Measurements from ENCODE around the gene TOX4.
"Not testable (repeated sequence)": the region's sequence is repeated elsewhere in the genome, so short reads cannot be mapped to it uniquely, and the experiment has no call there.

TOX4 gene

DNA sequence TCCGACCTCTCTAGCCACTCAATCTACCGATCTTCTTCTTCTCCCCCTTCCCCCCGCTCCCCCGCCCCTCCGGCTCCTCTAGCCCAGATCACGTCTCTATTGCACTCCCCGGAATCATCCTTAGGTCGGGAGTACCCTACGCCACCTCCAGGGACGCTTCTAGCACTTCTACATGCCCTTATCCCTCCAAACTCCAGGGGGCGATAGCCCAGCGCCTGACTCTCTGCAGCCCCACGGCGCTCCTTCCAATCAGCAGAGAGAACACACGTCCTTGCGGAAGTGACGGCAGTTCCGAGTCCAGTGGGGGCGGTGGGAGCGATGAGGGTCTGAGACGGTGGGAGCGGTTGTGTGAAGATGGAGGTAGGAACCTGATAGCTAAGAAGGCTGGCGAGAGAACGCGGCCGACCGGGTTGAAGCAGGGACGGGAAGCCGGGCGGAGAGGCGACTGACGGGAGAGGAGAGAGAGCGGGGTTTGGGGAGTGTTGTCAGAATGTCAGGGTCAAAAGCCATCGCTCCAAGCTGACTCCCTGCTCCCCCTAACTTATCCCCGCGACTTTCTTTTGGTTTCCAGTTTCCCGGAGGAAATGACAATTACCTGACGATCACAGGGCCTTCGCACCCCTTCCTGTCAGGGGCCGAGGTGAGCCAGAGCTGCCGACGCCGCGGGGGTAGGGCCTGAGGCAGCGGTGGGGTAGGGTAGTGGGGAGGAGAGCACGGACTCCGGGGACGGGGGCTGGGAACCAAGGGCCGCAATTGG lies at the start of gene TOX4, which contains the start of gene RAB2B:
TSS of gene TOX4 (plus strand) at position 271 of the 757 bp plus-strand sequence. CDS start at position 355, 84 bp downstream.
TSS of gene RAB2B (minus strand) at position 35 of the 757 bp plus-strand sequence. CDS start 87 bp downstream, outside the sequence.
- DNase-seq = peak; percentile 91
- no peaks in the 10 kb centered on the region for H3K27me3 Mint-ChIP-seq
- H3K27ac Mint-ChIP-seq = peak within 1 kb of the TSS; percentile 99
- no peaks in the 10 kb centered on the region for H3K9me3 Mint-ChIP-seq
- peaks cover 64% of the 10 kb centered on the region for H3K36me3 Mint-ChIP-seq (ENCODE audit: low read depth)
- H3K4me1 Mint-ChIP-seq (ENCODE audit: low read depth) = peaks cover 41% of the 10 kb centered on the region
- peak within 1 kb of the TSS; percentile 100 for H3K4me3 Mint-ChIP-seq

DNA sequence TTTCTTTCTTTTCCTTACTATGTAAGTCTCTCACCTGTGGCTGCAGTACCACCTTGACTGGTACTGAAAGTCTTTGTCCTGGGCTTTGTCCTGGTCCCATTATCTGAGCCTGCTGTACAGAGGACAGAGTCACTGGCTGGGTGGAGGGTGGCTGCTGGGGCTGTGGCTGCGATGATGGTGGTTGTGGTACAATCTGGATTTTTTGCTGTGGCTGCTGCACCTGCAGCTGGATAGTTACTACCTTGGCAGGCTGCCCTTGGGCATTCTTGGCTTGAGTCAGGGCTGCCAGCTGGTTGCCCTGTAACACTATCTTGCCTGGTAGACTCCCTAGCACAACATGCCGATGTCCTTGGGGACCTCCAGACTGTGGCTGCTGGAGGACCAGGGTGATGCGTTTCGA lies 48.1 kb upstream of the TOX4 start:
- no peak overlapping the region for H3K4me3 Mint-ChIP-seq
- DNase-seq = no peak
- H3K36me3 Mint-ChIP-seq (ENCODE audit: low read depth) = peaks cover 89% of the 10 kb centered on the region
- H3K27ac Mint-ChIP-seq = no peak overlapping the region
- no peaks in the 10 kb centered on the region for H3K9me3 Mint-ChIP-seq
- H3K4me1 Mint-ChIP-seq (ENCODE audit: low read depth) = peaks cover 17% of the 10 kb centered on the region
- no peaks in the 10 kb centered on the region for H3K27me3 Mint-ChIP-seq

DNA sequence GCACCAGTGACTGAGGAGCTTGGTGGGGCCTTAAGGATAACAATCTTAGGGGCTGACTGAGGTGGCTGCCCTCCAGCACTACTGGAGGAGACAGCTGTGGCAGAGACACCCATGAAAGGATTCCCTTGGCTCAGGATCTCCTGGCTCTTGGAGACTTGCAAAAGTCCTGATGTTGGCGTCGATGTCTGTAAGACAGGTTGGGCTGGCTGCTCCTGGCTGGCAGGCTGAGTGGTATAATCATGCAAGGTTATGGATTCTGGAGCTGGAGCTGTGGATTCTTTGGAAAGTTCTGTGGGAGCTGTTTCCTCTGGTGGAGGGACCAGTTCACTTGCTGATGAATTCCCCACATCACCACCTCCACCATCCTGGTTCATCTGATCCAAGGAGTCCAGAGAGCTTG lies 45.9 kb upstream of the TOX4 start:
- Mint-ChIP-seq H3K9me3 (no peaks in the 10 kb centered on the region), H3K4me3 (no peak overlapping the region), H3K36me3 (ENCODE audit: low read depth) (peaks cover 83% of the 10 kb centered on the region), H3K27ac (peak overlapping the region; percentile 56), H3K4me1 (ENCODE audit: low read depth) (peaks cover 38% of the 10 kb centered on the region), H3K27me3 (no peaks in the 10 kb centered on the region)
- DNase-seq = no peak

DNA sequence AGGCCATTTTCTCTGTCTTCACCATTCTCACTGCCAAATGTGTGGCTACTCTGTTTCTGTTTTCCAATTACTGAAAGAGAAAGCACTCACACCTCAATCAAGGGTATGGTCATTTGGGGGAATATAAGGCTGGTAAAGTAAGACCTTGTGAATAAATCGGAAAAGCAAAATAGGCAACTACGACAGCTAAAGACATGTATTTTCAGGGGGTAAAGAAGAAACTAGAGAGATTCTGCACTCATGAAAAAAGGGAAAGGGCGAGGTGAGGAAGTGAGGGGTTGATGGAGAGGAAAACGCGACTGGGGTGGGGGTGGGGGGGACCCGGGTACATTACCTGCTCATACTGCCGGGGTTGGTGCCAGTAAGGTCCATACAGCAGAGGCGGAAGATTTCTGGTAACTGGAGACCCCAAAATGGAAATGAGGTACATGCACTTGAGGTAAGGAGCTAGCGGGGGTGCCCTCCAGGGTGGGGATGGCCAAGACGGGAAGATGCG lies 40.4 kb upstream of the TOX4 start:
- DNase-seq = no peak
- Mint-ChIP-seq H3K27me3 (no peaks in the 10 kb centered on the region), H3K9me3 (no peaks in the 10 kb centered on the region), H3K36me3 (ENCODE audit: low read depth) (peaks cover 48% of the 10 kb centered on the region), H3K4me3 (peak overlapping the region; percentile 89), H3K27ac (peak overlapping the region; percentile 88), H3K4me1 (ENCODE audit: low read depth) (peaks cover 64% of the 10 kb centered on the region)

DNA sequence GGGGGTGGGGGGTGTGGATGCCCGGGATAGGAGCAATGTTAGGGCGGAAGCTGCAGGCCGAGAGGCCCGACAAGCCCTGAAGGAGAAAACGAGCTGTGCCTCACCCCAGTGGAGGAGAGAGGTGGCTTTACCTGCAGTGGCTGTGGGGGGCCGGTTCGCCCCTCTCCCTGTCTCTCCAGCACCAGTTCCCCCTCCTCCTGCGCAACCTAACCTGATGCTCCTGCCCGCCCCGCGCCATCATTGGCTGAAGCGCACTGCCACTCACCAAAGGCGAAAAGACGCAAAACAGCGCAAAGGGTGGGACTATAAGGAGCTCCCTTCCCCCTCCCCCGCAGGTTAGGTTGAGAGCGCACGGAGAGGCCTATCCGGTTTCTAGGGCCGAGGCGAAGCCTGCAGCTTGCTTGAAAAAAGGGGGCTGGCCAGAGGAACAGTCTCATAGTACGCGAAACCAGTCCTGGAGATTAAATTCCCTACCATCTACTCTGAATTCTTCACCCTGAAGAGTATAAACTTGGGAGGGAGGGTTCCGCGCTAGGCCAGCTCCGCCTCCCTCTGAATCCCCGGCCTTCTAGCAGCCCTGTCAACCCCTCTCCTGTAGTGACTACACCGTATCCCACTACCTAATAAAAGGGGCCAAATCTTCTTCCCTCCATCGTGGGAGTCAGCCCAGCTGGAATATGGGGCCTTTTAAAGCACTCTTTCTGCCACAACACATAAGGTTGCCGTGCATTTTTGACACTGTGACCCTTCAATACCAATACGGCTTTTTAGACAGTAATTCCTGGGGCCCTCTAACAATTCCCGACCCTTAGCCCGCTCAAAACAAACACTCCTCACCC lies 39.7 kb upstream of the TOX4 start:
- Mint-ChIP-seq H3K4me3 (peak overlapping the region; percentile 89), H3K4me1 (ENCODE audit: low read depth) (peaks cover 65% of the 10 kb centered on the region), H3K9me3 (no peaks in the 10 kb centered on the region), H3K36me3 (ENCODE audit: low read depth) (peaks cover 47% of the 10 kb centered on the region), H3K27ac (peak overlapping the region; percentile 88), H3K27me3 (no peaks in the 10 kb centered on the region)
- peak; percentile 99 for DNase-seq

DNA sequence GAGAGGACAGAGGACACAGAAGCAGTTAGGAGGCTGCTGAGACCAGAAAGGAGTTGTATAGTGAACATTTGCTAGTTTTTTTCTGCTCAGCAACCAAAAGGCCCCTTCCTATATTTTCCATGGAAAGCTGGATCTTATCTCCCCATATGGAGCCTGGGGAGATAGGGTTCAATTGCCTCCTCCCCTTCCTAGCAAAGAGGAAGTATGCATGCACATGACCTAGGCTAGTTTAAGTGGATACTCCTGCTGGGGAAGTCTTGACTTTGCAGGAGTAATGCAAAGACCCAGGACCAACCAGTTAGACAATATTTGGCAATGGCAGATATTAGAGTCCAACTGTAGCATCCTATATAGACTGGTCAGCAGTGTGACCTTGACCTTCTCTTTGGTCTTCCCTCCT lies 36.1 kb upstream of the TOX4 start:
- Mint-ChIP-seq H3K27ac (peak overlapping the region; percentile 23), H3K27me3 (no peaks in the 10 kb centered on the region), H3K4me1 (ENCODE audit: low read depth) (peaks cover 49% of the 10 kb centered on the region), H3K4me3 (no peak overlapping the region), H3K36me3 (ENCODE audit: low read depth) (peaks cover 36% of the 10 kb centered on the region), H3K9me3 (no peaks in the 10 kb centered on the region)
- no peak for DNase-seq

DNA sequence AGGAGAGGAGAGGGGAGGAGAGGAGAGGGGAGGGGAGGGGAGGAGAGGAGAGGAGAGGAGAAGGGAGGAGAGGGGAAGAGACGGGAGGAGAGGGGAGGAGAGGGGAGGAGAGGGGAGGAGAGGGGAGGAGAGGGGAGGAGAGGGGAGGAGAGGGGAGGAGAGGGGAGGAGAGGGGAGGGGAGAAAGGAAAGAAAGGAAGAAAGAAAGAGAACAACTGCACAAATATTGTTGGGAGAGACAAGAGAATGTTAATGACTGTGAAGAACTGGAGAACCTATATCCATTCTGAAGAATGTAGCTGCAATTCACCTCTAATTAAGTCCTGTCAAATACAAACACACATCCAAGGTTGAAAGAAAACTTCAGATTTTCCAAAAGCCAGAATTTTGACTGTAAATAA lies 34.3 kb upstream of the TOX4 start:
- not testable (repeated sequence) for DNase-seq, H3K27me3 Mint-ChIP-seq, H3K27ac Mint-ChIP-seq, H3K9me3 Mint-ChIP-seq, H3K4me3 Mint-ChIP-seq
- peaks cover 41% of the 10 kb centered on the region for H3K36me3 Mint-ChIP-seq (ENCODE audit: low read depth)
- H3K4me1 Mint-ChIP-seq (ENCODE audit: low read depth) = peaks cover 48% of the 10 kb centered on the region

DNA sequence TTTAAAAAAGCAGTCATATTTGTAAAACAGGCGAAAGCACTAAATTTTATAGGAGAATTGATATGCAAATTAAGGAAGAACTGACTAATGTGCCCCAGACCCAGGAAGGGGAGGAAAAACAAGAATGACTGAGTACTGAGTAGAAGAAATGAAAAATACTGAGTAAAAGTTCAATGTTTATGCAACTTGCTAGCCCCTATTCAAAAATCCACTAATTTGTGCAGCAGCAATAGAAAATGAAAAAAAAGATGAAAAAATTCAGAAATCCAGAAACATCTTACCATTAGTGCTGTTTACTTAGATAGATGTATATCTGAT lies 27.1 kb upstream of the TOX4 start:
- Mint-ChIP-seq H3K27me3 (no peaks in the 10 kb centered on the region), H3K9me3 (no peaks in the 10 kb centered on the region), H3K27ac (peak overlapping the region; percentile 98), H3K4me3 (peak overlapping the region; percentile 48), H3K4me1 (ENCODE audit: low read depth) (peaks cover 68% of the 10 kb centered on the region), H3K36me3 (ENCODE audit: low read depth) (peaks cover 68% of the 10 kb centered on the region)
- no peak for DNase-seq

DNA sequence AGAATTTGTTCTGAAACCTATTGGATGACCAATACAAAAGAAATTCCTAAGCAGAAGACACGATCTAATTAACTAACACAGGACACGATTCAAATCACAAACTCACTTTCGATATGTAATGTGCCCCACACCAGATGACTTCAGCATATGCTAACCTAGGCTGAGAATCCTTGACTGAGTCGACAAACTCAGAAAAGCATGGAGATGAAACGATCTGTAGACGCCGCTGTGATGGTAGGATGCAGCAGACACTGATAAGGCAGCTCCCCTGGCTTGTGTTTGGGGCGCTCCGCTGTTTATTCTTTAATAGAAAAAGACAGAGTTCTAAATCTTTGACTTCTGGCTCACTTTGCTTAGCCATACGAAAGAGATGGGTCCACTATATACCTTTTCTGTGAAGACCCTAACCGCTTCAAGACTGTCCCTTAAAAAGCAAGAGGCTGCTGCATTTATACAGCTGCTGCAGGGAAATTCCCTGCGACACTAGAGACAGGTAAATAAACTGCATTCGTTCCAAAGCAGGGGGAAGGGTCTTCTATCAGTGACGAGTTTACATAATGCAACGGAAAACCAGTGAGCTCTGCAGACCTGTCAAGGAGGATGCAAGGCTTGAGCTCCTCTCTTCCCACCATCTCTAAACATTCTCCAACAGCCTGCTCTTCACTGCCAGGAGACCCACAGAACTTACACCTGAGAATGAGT lies 22.0 kb upstream of the TOX4 start:
- no peaks in the 10 kb centered on the region for H3K27me3 Mint-ChIP-seq
- peak overlapping the region; percentile 90 for H3K4me3 Mint-ChIP-seq
- peak overlapping the region; percentile 99 for H3K27ac Mint-ChIP-seq
- no peak for DNase-seq
- peaks cover 65% of the 10 kb centered on the region for H3K36me3 Mint-ChIP-seq (ENCODE audit: low read depth)
- no peaks in the 10 kb centered on the region for H3K9me3 Mint-ChIP-seq
- H3K4me1 Mint-ChIP-seq (ENCODE audit: low read depth) = peaks cover 47% of the 10 kb centered on the region

DNA sequence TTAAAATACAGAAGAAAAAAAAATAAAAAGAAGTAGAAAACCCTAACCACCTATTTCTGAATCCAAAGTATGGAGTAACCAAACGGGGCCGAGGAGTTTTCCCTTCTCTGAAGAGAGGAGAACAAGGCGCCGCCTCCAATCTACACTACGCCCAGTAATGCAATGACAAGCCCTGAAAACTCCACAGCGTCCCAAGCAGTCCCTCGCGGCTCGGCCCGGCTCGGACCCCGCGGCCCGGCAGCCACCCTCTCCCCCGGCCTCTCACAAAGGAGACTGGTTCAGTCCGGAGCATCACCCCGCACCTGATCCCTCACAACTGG lies 21.4 kb upstream of the TOX4 start:
- Mint-ChIP-seq H3K4me1 (ENCODE audit: low read depth) (peaks cover 41% of the 10 kb centered on the region), H3K36me3 (ENCODE audit: low read depth) (peaks cover 62% of the 10 kb centered on the region), H3K27me3 (no peaks in the 10 kb centered on the region), H3K4me3 (peak overlapping the region; percentile 90), H3K27ac (peak overlapping the region; percentile 99), H3K9me3 (no peaks in the 10 kb centered on the region)
- DNase-seq = no peak

DNA sequence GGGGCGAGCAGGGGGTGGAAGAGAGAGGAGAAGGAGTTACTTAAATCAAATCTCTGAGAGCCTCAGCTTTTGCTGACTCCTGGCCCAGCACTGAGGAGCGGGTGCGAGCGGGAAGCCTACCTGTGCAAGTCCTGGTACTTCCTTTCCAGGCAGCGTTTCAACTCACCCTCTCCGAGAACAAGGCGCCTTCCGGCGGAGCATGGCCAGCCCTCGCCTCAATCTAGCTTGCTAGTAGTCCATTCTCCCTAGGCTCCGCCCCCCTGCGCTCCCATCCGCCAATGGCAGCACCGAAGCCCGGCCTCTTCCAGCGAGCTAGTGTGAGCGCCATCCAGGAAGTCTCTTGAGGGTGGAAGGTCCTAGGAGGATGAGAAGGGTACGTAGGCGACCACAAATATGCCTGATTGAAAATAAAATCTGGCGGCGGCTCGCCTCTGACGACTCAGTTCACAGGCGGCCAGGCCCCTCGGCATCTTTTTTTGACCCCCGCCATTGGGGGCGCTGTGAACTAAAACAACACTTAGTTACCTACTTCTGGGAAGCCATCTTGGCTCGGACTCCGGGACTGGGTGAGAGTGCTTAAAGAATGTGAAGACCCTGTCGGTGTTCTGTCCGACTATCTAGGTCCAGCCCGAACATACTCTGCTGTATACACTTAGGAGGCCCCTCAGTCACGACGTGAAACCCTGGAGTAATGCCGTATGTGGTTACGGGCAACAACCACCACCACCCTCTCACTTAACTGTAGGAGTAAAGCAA lies 20.9 kb upstream of the TOX4 start, which contains the start of gene CHD8:
TSS of gene CHD8 (minus strand) at position 212 of the 756 bp plus-strand sequence. CDS start 24,480 bp downstream, outside the sequence.
- Mint-ChIP-seq H3K27ac (peak within 1 kb of the TSS; percentile 99), H3K4me1 (ENCODE audit: low read depth) (peaks cover 37% of the 10 kb centered on the region), H3K36me3 (ENCODE audit: low read depth) (peaks cover 66% of the 10 kb centered on the region), H3K4me3 (peak within 1 kb of the TSS; percentile 90), H3K9me3 (no peaks in the 10 kb centered on the region), H3K27me3 (no peaks in the 10 kb centered on the region)
- DNase-seq = peak; percentile 98

DNA sequence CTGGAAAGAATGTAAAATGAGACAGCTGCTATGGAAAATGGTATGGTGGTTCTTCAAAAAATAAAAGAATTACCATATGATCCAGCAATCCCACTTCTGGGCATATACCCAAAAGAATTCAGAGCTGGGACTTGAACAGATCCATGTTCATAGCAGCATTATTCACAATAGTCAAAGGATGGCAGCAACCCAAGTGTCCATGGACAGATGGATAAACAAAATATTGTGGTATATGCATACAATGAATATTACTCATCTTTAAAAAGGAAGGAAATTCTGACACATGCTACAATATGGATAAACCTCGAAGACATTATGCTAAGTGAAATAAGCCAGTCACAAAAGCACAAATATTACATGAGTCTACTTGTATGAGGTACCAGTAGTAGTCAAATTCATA lies 9.4 kb upstream of the TOX4 start:
- Mint-ChIP-seq H3K9me3 (no peaks in the 10 kb centered on the region), H3K4me3 (no peak overlapping the region), H3K36me3 (ENCODE audit: low read depth) (peaks cover 77% of the 10 kb centered on the region), H3K27ac (no peak overlapping the region), H3K4me1 (ENCODE audit: low read depth) (peaks cover 2% of the 10 kb centered on the region), H3K27me3 (no peaks in the 10 kb centered on the region)
- no peak for DNase-seq

DNA sequence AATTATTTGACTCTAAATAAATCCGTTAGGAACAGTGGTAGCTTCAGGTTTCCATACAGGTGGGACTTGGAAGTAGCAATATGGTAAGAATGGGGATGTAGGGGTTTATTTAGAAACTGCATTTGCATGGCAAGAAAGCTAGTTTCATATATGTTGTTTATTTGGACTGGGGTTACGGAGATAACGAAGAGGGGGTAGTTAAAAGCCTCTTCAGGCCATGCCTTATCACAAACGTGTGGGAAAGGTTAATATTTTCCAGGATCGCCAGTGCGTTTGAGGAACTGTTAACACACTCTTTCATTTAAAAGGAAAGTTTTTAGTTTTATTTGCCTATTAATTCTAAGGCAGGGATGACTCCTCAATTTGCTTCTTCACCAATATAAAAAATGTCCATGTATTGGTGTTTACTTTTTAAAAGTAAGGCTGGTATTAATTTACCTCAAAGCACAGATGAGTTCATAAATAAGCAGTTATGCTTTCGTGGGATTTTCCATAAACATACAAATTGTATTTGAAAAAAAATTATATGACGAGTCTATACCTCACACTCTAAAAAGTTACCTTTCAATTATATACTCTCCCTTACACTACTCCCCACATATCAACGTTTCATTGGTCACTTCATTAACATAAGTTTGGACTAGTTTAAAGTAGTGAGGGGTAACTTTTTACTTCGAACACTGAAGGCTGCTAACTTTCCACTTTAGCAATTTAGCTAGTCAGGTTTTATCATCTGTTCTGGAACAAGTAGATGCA lies 1.1 kb upstream of the TOX4 start:
- peaks cover 62% of the 10 kb centered on the region for H3K36me3 Mint-ChIP-seq (ENCODE audit: low read depth)

More for the DNA sequence above, 1.1 kb upstream of the TOX4 start:
- H3K27ac Mint-ChIP-seq = peak overlapping the region; percentile 99
- no peaks in the 10 kb centered on the region for H3K27me3 Mint-ChIP-seq
- H3K4me1 Mint-ChIP-seq (ENCODE audit: low read depth) = peaks cover 39% of the 10 kb centered on the region
- H3K9me3 Mint-ChIP-seq = no peaks in the 10 kb centered on the region
- no peak for DNase-seq
- peak overlapping the region; percentile 100 for H3K4me3 Mint-ChIP-seq

All from activated T-cell treated with anti-CD3 and anti-CD28 coated beads, Interleukin-2, amount 50 U/mL, for 24 hours (primary cell).